Measurements from ENCODE around the gene ENTHD1.

GRCh38 chr22:39743935-39744334 is 149.6 kb downstream of the ENTHD1 start:
- TF ChIP-seq CTCF (IDR thresholded peaks at IDR 0.05) (no peak), POLR2A (IDR thresholded peaks at IDR 0.05) (no peak)

Data from Peyer's patch (tissue), 4 donors.